Suprapubic skin (tissue), 3 donors: ENCODE data around the gene EXOC2.

Source experiments
- CTCF ChIP-seq, 2 donors: fragments of 200-600 bp in 1 of 2; fragments of 450-650 bp in 1 of 2; sonication (generic) in 1 of 2; IDR thresholded peaks; one replicate each; pipeline ENCODE4 v1.5.1; 2016 to 2019; ENCODE audit warnings: antibody characterized with exemption in 2 of 2, mild to moderate bottlenecking in 1 of 2, moderate library complexity in 1 of 2
- EP300 ChIP-seq: sonication (generic); formaldehyde crosslinking; IDR thresholded peaks from one replicate; pipeline ENCODE4 v1.6.1; 2017; ENCODE audit warnings: antibody characterized with exemption
- POLR2A ChIP-seq, 2 donors: fragments of 450-650 bp; IDR thresholded peaks; one replicate each; pipeline ENCODE4 v1.6.1; 2017; ENCODE audit warnings: antibody characterized with exemption in 2 of 2, mild to moderate bottlenecking in 2 of 2, moderate library complexity in 2 of 2

- TF ChIP-seq POLR2A (IDR thresholded peaks at IDR 0.05) (no peak), CTCF (IDR thresholded peaks at IDR 0.05) (no peak), EP300 (no peak)
Measured at GRCh38 chr6:714100-714499, 21.2 kb upstream of the EXOC2 start.
